ENCODE results near the gene HBG2.
"Not testable (repeated sequence)": the region's sequence is repeated elsewhere in the genome, so short reads cannot be mapped to it uniquely, and the experiment has no call there.

The HBG2 gene

DNA sequence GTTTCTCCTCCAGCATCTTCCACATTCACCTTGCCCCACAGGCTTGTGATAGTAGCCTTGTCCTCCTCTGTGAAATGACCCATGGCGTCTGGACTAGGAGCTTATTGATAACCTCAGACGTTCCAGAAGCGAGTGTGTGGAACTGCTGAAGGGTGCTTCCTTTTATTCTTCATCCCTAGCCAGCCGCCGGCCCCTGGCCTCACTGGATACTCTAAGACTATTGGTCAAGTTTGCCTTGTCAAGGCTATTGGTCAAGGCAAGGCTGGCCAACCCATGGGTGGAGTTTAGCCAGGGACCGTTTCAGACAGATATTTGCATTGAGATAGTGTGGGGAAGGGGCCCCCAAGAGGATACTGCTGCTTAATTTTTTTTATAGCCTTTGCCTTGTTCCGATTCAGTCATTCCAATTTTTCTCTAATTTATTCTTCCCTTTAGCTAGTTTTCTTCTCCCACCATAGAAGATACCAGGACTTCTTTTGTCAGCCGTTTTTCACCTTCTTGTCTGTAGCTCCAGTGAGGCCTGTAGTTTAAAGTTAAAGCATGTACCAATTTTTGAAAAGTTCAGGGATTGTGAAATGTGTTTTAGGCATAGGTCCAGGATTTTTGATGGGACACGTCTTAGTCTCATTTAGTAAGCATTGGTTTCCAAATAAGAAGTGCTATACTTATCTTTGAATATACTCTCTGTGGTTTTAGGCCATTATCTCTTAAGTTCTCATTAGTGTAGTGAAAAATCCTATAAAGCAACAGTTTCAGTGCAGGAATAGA is at the start of gene HBG2:
HBG2 (minus strand) TSS at position 136 of the 768 bp plus-strand sequence; CDS start at position 83, 53 bp downstream.
- not testable (repeated sequence) for DNase-seq

DNA sequence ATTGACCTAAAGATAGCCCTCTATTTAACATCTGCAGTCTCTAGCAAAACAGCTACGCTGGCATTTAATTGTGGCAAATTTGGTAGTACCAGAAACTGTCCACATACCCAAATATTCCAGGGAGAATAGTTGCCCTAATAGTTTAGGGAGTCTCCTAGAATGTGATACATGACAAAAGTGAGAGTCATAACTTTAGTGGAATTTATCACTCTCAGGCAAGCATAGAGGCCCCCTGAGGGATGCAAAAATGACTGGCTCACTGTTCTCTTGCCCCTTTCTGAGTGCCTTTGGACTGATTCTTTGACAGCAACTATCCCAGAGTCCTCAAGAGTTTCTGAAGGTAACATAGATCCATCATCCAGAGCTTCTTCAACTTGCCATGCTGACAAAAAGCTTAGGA is 49.5 kb upstream of the HBG2 start:
- DNase-seq, result no peak

DNA sequence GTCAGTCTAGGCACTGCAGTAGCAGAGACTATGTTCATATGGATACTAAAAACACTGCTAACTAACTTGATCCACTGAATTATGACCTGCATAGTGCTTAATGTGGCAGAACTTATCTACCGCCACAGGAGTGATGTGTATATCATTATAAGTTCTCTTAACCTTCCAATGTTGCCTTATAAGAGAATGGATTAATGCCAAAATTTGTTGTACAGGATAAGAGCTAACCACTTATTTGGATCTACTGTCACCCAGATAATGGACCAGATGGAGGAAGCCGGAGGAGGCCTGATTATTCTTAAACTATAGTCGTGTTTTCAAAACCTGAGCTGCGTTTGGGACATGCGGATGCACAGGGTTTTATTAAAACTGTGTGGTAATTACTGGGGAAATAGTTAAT is 49.0 kb upstream of the HBG2 start:
- no peak for DNase-seq

DNA sequence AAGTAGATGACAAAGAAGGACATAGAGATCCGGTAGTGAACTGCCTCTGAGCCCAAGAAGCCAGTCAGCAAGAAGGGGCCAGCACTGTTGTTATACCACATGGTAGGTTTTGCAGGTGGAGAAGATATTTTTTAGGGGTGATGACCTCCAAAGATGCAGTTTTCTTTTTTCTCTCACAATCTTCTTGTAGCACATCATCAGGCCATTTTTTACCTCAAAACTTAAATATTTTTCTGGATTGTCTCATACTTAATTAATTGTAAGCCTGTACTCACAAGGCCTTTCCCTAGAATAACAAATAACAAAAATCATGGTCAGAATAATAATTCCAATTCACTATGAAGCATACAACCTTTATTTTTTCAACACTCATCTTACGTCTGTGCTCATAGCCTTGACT is 47.3 kb upstream of the HBG2 start, which contains the start of gene OR51B4:
OR51B4 (minus strand) TSS at position 101 of the 400 bp plus-strand sequence; CDS start at position 101, 0 bp downstream.
- DNase-seq, result no peak

DNA sequence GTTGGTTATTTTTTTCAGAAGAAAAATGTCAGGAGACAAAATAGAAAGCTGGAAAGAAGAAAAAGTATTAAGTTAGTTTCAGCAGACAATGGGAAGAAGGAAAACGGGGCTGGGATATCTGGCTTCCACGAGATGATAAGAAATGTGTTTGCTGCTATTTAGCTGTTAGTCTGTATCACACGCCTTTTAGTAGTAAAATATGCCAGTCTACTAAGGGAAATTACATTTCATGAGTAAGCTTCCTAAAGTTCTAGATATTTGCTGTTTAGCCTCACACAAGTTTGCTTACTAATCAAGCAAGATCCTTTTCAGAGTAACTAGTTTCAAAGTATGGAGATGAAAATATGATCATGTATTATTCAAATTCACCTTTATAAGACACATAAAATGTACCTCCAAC is 45.7 kb upstream of the HBG2 start:
- DNase-seq, result no peak

DNA sequence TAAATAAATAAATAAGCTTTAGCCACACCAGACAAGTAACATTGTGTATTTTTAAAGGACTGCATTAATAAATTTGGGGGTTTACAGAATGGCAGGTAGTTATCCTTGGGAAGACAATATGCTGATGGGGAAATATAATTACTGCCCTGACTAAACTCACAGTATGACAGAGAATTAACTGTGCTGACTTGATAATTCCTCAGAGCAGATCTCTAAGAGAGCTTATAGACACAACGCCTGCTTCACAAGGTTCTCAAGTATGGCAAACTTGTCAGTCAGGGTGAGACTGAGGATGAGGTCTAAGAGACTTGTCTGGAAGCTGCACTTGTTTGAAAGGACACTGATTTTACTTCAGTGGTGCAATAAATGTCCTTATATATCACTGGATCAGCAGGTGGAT is 43.9 kb upstream of the HBG2 start:
- DNase-seq, result no peak

DNA sequence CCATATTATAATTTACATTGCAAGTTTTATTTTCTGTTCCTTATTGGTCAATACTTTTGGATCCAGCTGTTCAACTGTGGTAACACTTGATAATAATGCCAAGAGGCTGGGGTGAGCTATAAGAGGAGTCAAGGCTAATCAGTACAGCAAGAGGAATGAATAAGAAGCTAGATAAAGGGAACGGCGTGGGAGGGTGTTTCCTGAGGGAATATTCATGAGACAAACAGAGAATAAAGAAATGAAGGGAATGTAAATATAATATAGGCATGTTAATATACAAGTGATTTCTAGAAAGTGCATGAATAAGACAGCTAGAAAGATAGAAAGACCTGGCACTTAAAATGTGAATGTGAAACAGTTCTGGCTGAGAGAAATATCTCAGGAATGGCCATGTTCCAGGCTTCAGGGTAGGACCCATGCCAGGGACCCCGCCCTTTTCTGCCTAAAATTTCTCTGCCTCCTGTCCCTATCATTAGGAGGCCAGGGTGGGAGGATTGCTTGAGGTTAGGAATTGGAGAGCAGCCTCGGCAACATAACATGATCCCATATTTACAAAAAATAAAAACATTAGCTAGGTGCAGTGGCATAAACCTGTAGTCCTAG is 43.2 kb upstream of the HBG2 start:
- DNase-seq, result no peak

DNA sequence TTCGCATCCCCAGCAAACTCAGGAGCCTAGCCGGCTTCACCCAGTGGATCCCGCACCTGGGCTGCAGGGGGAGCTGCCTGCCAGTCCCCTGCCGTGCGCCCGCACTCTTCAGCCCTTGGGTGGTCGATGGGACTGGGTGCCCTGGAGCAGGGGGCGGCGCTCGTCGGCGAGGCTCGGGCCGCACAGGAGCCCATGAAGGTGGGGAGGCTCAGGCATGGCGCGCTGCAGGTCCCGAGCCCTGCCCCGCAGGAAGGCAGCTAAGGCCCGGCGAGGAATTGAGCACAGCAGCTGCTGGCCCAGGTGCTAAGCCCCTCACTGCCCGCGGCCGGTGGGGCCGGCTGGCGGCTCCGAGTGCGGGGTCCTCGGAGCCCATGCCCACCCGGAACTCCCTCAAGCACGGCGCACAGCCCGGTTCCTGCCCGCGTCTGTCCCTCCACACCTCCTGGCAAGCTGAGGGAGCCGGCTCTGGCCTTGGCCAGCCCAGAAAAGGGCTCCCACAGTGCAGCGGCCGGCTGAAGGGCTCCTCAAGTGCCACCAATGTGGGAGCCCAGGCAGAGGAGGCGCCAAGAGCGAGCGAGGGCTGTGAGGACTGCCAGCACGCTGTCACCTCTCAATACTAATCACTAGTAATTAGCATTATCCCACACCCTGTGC is 39.9 kb upstream of the HBG2 start:
- not testable (repeated sequence) for DNase-seq

DNA sequence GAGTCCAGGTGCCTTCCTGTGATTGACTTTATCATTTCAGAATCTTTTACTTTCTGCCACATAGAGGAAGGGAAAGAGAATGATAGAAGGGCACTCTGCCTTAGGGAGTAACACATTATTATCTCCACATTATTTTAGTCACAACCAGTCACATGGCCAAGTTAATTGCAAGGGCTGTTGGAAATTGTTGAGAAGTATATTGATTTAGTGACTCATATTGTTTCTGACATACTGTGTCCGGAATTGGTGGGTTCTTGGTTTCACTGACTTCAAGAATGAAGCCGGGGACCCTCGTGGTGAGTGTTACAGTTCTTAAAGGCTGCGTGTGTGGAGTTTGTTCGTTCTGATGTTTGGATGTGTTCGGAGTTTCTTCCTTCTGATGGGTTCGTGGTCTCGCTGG is 38.4 kb upstream of the HBG2 start:
- no peak for DNase-seq

DNA sequence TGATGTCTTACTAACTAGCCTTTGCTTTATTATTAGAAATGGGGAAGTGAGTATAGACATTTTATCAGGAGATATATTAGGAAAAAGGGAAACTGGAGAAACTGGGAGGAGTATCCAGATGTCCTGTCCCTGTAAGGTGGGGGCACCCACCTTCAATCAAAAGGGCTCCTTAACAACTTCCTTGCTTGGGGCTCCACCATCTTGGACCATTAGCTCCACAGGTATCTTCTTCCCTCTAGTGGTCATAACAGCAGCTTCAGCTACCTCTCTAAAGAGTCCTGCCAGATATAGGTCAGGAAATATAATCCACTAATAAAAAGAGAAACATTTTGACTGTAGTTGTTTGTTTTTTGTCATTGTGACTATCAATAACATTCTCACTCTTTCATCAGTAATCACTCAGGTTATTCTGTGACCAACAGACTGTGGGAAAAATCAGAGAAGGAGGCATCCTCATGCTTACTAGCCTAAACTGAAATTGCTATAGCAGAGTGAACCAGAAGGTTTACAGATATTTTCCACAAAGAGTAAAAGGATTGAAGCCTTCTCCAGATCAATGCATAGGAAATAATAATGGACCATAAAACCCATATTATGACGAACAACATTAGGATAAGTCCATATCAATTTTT is 36.7 kb upstream of the HBG2 start:
- peak; percentile 69 for DNase-seq

DNA sequence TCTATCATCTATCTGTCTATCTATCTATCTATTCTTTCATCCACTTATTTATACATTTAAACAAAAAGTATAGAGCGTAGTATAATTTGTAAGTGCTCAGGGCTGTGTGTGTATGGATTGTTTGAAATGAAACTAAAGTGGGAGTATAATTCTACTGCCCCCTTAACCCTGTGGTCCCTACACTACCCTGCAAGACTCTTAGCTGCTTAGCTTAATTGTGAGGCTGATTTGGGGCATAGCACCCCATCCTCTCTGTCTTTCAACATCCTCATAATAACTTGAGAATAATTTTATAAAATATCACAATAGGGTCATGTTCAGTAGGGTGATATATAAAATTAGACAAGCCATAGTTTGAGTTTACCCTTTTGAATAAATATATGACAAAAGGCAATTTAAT is 35.5 kb upstream of the HBG2 start:
- no peak for DNase-seq

DNA sequence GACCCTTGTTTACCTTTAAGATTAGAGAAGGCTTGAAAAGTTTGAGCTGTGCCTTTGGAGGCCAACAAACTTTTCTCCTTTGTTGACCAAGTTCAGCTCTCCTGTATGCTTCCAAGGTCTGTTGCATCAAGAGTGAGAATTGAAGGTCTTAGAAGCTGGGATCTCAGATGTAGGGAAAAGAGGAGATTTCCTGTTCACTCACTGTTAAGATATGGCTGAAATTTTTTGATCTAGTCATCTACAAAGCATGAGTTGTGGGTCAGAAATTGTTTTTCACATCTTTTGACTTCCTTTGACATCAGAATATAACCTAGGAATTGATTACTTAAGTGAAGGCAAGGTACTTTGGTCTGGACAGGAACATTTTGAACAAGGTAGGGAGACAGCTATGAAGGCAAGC is 35.1 kb upstream of the HBG2 start:
- peak; percentile 42 for DNase-seq

DNA sequence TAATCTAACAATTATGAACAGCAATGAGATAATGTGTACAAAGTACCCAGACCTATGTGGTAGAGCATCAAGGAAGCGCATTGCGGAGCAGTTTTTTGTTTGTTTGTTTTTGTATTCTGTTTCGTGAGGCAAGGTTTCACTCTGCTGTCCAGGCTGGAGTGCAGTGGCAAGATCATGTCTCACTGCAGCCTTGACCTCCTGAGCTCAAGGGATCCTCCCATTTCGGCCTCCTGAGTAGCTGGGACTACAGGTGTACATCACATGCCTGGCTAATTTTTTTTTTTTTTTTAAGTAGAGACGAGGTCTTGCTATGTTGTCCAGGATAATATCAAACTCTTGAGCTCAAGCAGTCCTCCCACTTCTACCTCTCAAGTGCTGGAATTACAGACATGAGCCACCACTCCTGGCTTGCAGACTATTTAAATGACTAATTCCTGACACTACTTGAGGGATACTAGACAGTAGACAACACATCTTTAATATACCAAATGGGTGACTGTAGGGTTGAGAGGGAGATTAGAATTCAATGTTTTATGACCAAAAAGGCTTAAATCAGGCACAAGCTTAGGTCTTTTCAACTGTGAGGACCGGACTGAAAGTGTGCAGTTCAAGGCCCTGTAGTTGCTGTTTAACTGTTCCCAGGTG is 34.4 kb upstream of the HBG2 start:
- peak; percentile 42 for DNase-seq

DNA sequence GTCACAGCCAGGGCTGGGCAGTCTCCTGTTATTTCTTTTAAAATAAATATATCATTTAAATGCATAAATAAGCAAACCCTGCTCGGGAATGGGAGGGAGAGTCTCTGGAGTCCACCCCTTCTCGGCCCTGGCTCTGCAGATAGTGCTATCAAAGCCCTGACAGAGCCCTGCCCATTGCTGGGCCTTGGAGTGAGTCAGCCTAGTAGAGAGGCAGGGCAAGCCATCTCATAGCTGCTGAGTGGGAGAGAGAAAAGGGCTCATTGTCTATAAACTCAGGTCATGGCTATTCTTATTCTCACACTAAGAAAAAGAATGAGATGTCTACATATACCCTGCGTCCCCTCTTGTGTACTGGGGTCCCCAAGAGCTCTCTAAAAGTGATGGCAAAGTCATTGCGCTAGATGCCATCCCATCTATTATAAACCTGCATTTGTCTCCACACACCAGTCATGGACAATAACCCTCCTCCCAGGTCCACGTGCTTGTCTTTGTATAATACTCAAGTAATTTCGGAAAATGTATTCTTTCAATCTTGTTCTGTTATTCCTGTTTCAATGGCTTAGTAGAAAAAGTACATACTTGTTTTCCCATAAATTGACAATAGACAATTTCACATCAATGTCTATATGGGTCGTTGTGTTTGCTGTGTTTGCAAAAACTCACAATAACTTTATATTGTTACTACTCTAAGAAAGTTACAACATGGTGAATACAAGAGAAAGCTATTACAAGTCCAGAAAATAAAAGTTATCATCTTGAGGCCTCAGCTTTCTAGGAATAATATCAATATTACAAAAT is 33.7 kb upstream of the HBG2 start:
- no peak for DNase-seq

DNA sequence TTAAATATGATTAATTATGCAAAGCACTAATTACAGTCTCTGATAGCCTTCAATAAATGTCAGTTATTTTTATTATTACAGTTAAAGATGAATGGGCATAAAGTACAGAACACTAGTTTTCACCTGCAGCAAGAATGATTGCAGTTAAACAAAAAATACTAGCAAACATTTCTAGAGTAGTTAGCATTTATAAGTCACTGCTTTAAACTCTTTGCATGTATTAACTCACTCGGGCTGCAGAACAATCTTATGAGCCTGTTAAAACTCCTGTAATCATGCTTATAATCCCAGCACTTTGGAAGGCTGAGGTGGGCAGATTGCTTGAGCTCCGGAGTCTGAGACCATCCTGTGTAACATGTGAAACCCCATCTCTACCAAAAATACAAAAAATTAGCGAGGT is 32.3 kb upstream of the HBG2 start:
- no peak for DNase-seq

DNA sequence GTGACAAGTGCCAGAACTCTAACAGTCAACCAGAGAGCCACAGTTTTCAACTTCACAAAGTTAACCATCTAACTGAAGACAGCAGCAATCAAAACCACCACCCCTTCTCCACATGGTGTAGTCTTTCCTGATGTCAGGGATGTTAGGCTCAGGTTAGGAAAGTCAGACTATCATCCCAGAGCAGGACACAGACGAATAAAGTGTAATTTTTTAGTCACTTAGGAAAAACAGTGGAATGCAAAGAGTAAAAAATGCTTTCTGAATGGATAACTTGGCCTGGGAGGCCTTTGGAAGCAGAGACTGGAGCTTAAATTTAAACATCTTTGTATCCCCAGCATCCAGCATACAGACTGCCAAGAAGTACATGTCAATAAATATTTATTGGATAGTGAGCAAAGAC is 31.8 kb upstream of the HBG2 start:
- DNase-seq, result no peak

DNA sequence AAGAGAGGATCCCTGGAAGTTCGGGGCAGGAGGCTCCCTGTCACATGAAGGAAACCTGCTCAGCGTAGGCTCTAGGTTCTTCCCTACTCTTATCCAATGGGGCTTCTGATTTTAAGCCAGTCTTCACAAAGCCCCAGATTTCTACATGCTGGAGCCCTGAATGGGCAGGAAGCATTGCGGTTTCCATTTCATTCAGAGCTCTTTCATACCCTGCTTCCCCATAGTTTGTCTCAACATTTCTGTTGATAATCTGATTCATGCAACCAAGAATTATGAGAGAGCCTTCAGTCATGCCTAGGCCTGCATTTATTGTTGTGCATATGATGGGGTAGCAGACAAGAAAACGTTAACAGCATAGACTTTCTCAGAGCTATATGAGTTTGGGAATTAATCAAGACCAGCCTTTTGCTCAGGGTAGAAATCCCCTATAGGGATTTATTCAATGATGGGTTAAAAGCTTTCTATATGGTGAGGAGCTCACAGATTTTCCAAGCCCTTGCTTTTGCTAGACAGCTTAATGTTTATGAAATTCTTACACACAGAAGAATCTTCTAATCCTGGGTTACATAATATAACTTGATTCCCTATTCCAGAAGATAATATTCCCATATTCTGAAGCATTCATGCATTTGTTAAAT is 31.2 kb upstream of the HBG2 start:
- no peak for DNase-seq

DNA sequence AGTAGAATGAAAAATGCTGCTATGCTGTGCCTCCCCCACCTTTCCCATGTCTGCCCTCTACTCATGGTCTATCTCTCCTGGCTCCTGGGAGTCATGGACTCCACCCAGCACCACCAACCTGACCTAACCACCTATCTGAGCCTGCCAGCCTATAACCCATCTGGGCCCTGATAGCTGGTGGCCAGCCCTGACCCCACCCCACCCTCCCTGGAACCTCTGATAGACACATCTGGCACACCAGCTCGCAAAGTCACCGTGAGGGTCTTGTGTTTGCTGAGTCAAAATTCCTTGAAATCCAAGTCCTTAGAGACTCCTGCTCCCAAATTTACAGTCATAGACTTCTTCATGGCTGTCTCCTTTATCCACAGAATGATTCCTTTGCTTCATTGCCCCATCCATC is 30.1 kb upstream of the HBG2 start:
- no peak for DNase-seq

DNA sequence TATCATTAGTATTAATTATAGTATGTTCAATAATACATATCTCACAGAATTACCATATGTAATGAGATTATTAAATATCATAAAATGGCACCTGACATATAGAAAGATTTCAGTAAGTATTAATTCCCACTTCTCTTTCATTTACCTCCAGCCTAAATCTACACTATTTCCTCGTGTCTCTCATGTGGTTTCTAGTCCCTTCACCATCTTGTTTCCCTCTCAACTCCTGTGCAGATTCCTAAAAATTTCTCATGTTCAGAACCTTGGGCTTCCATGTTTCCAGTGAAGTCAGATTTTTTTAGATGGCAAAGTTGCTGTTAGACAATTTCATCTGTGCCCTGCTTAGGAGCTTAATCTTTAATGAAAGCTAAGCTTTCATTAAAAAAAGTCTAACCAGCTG is 29.3 kb upstream of the HBG2 start:
- no peak for DNase-seq

DNA sequence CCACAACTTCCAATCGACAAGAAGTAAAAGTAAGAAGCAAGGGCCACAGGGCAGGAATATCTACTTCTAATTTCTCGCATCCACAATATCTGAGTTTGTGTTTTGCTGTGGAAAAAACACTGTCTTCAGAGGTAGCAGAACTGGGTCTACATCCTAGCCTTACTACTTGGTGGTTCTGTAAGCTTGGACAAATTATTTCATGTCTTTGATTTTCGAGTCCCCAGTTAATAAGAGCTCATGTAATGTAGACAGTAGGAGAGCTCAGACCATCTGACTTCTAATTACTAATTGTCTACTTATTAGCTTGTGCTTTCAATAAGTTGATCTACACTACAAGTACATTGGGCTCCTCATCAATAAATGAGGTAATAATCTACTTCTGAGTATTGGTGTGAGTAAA is 28.5 kb upstream of the HBG2 start:
- no peak for DNase-seq

DNA sequence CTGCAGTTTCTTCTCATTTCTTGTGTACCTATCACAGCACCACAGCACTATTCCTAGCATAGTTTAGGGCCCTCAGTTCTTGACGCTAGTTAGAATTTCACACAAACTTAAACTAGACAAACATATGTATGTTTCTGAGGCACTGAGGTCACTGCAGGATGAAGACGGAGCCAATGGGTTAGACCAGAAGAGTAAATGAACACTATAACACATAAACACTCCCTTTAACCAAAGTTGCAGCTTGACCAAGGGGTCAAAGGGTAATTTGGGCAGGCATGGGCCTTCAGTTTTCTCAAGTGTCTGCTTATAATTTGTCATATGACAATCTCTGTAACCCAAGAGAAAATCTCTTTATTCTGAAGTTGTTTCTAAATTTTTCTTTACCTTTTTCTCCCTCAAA is 28.0 kb upstream of the HBG2 start:
- DNase-seq, result no peak

DNA sequence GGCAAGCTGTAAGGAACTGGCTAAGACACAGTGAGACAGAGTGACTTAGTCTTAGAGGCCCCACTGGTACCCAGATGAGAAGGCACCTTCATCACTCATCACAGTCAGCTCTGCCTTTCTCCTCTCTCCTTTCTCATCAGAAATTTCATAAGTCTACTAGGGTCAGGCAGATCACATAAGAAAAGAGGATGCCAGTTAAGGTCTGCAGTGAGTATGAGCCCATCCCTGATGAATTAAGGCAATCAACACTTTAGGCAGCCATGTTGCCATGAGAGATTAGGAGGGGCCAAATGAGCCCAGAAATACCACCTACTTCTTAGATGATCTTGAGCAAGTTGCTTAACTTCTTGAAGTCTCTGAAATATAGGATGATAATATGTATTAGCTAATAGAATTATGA is 27.0 kb upstream of the HBG2 start:
- DNase-seq, result no peak
